HG02852 (cell line): ENCODE data around the gene BTRC.
A peak's percentile ranks its signal among the peaks of the same experiment; 100 is the strongest.
"Not testable (repeated sequence)": the region's sequence is repeated elsewhere in the genome, so short reads cannot be mapped to it uniquely, and the experiment has no call there.

Experiments used
- ATAC-seq: cut with Tn5 transposase; IDR thresholded peaks from one replicate; pipeline ENCODE4 v1.9.1; 2021; ENCODE audit warnings: mild to moderate bottlenecking, moderate library complexity; ENCODE audit not compliant: unreplicated experiment

The BTRC gene

DNA sequence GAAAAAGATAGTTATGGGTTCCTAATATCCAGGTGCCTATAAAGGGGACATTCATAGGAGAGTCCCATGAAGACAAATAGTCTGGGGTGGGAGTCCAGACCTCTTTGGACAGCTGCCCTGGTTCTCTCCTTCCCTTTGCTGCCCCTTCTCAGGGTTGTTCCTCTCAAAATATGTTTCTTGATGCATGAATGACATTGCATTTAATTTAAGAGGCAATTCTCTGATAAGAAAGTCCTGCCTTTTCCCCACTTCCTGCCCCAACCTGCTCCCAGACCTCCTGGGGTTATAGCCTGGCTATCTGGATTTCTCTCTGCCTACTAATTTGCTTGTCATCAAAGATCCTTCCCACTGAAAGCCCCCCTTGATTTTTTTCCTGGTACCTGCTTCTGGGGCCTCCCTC lies 12.5 kb upstream of the BTRC start:
- no peak for ATAC-seq

- no peak for ATAC-seq
These were observed 7.8 kb upstream of the BTRC start for GRCh38 chr10:101346177-101346576.

DNA sequence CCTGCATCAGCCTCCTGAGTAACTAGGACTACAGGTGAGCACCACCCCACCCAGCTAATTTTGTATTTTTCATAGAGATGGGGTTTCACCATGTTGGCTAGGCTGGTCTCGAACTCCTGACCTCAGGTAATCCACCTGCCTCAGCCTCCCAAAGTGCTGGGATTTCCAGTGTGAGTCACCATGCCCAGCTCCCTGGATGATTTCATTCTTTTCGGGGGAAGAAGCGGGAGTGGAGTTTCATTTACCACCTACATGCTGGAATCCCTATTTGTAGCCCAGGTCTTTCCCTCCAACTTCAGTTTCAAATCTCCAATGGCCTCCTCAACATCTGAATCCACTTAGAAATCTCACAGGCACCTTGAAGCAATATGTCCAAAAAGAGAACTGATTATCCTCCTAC lies 2.9 kb upstream of the BTRC start:
- no peak for ATAC-seq

DNA sequence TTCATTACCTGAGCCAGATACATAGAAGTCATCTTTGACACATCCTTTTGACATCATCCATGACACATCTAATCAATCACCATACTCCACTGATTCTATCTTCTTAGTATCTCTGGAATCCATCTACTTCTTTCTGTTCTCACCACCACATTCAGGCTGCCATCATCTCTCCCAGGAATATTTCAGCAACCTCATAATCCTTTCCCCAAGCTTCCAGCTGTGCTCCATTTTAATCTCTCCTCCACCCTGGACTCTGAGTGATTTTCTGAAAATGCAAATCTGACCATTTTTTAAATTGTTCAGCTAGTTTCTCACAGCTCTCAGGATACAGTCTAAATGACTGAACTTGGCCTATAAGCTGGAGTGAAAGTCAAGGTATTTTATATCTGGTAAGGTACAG lies 2.5 kb upstream of the BTRC start:
- ATAC-seq: no peak

DNA sequence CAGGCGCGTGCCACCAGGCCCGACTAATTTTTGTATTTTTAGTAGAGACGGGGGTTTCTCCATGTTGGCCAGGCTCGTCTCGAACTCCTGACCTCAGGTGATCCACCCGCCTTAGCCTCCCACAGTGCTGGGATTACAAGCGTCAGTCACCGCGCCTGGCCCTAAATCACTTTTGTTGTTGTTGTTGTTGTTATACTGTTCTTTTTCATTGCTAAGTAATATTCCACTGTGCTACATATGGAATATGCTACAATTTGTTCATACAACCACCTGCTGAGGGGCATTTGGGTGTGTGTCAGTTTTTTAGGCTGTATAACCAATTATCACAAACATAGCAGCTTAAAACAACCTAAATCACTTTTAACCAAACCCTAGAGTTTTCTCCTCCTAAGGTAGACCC lies 1.1 kb upstream of the BTRC start:
- not testable (repeated sequence) for ATAC-seq

GRCh38 chr10:101354328-101355071 lies 535 bp downstream of the BTRC start:
- ATAC-seq: peak; percentile 20

DNA sequence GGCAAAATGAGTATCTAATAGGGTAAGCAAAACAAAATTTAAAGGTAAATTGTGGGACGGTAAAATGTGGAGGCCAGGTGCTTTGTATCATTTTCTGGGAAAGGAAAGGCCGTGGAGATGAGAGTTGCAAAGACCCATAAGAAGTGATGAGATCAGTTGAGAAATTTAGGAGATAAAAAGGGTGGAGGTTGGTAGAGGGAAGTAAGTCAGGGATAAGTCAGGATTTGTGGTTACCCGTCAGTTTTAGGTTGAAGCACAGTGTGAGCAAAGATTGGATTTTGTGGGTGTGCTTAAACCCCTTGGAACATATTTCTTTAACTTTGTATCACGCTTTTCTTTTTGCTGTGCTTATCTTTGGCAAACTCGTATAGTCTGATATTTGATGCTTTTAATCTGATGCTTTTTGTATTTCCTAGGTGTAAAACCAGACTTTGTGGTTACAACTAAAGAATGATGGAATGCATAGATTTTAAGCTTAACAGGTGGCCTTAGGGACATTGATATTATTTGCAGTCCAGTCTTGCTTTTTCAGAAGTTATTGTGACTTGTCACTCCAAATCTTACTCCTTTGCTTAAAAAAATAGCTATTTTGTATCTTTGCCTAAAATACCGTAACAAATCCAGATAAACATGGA lies 1.2 kb downstream of the BTRC start:
- no peak for ATAC-seq

DNA sequence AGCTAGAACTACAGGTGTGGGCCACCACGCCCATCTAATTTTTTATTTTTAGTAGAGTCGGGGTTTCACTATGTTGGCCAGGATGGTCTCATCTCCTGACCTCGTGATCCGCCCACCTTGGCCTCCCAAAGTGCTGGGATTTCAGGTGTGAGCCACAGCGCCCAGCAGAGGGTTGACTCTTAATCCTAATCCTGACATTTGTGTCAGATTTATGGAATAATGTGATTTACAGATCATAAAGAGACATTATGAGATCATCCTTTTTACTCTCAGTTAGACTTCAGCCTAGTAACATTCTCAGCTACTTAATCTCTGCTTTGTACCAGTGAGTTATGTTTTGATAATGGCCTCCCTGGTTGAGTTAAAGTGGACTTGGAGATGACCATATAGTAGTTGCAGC lies 2.2 kb downstream of the BTRC start:
- no peak for ATAC-seq

DNA sequence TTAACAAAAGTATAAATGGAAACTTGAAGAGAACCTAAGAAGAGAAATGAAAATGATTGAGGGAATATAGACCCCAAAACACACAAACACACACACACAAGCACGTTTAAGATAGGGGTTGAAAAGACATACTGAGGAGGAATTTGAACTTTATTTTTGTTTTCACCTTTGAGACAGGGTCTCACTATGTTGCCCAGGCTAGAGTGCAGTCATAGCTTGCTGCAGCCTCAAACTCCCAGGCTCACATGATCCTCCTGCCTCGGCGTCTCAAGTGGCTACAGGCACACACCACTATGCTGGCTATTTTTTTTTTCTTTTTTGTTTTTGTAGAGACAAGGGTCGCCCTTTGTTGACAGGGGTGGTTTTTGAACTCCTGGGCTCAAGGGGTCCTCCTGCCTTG lies 4.0 kb downstream of the BTRC start:
- ATAC-seq: no peak

- ATAC-seq: no peak
These were observed 4.8 kb downstream of the BTRC start for GRCh38 chr10:101358706-101359300.

- not testable (repeated sequence) for ATAC-seq
These were observed 6.1 kb downstream of the BTRC start for GRCh38 chr10:101360090-101360489.

DNA sequence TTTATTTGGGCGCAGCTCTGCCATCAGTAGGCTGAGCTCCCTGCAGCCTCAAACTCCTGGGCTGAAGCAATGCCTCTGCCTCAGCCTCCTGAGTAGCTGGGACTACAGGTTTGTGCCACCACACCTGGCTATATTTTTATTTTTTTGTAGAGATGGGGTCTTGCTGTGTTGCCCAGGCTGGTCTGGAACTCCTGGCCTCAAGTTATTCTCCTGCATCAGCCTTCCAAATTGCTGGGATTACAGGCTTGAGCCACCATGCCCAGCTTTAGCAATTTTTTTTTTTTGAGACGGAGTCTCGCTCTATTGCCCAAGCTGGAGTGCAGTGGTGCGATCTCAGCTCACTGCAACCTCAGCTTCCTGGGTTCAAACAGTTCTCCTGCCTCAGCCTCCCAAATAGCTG lies 6.9 kb downstream of the BTRC start:
- not testable (repeated sequence) for ATAC-seq

- ATAC-seq: no peak
These were observed 10.0 kb downstream of the BTRC start for GRCh38 chr10:101363850-101364400.

- ATAC-seq: no peak
These were observed 10.8 kb downstream of the BTRC start for GRCh38 chr10:101364721-101365120.

DNA sequence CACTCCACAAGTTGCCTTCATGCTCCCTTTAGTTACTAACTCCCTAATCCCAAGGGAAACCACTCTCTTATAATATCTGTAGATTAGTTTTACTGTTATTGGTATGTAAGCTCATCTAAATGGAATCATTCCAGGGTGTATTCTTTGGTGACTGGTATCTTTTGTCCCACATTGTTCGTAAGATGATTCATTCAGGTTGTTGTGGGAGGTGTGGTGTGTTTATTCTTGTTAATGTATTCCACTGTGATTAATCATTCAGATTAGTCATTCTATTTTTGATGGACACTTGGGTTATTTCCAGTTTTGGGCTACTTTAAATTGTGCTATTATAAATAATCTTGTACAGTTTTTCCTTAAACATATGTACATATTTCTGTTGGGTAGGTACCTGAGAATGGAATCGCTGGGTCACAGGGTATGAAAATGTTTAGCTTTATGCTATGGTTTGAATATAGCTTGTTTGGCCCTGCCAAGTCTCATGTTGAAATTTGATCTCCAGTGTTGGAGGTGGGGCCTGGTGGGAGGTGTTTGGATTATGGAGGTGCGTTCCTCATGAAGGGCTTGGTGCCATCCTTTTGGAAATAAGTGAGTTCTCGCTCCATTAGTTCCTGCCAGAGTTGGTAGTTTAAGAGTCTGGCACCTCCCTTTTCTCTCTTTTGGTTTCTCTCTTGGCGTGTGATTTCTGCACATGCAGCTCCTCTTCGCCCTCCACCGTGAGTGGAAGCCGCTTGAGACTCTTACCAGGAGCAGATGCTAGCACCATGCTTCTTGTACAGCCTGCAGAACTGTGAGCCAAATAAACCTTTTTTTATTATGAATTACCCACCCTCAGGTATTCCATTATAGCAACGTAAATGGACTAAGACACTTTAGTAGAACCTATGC lies 13.8 kb downstream of the BTRC start:
- ATAC-seq: no peak

- ATAC-seq: no peak
These were observed 19.1 kb downstream of the BTRC start for GRCh38 chr10:101373063-101373462.

DNA sequence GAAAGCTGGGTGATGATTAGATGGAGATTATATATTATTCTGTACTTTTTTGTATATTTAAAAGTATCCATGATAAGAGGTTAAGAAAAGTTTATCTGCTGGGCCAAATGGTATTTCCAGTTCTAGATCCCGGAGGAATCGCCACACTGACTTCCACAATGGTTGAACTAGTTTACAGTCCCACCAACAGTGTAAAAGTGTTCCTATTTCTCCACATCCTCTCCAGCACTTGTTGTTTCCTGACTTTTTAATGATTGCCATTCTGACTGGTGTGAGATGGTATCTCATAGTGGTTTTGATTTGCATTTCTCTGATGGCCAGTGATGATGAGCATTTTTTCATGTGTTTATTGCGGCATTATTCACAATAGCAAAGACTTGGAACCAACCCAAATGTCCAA lies 20.0 kb downstream of the BTRC start:
- not testable (repeated sequence) for ATAC-seq

- no peak for ATAC-seq
These were observed 21.1 kb downstream of the BTRC start for GRCh38 chr10:101375076-101375475.

DNA sequence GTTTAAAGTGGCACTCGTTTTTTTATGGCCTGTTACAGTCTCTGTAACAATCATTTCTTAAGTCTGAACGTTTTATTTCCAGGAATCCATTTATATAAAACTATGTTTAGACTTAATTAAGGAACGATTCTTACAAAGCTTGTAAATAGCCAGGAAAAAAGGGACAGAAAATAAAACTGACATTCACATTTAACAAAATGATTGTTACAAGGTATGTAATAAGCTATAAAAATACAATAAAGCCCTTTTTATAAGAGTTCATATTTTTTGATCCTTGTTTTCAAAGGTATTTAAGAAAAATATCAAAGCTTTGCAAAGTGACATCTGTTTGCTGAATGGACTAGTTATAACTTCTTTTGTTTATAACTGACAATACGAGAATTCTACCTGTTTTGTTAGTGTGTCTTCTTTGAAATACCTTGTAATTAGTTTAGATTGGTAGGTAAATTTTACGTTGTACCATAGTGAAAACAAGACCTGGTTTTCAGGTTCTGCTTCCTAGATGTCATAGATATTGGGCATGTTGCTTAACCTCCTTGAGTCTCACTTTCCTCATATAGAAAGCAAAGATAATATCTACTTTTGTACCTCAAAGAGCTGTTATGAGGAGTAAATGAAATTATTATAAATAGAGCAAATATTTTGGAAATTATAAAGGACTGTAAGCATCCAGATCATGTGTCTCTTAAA lies 25.8 kb downstream of the BTRC start:
- ATAC-seq: no peak

GRCh38 chr10:101380353-101381017 lies 26.5 kb downstream of the BTRC start:
- no peak for ATAC-seq
